Endothelial cell of umbilical vein (primary cell): Measurements from ENCODE around the gene GBP7. TPM values are rescaled to one million over a fixed set of nuclear protein-coding genes. Genes with fewer than 3 reads are reported as not detected.

Source experiments
- BruUV-seq: library from RNA; stranded (reverse); fragments of 400-500 nt; replicated peaks from 2 replicates; lab custom pipeline; 2021; lab: Mats Ljungman, UMichigan
- CTCF ChIA-PET: fragments of 300-600, 350-600 bp; sonication (Branson Sonifier 250); formaldehyde crosslinking; loops from one replicate; lab custom pipeline; 2021; ENCODE audit warnings: antibody characterized with exemption, inconsistent platforms; lab: Charles Lee
- POLR2A ChIA-PET: fragments of 300-600, 350-600 bp; sonication (Branson Sonifier 250); formaldehyde crosslinking; loops from one replicate; lab custom pipeline; 2021; ENCODE audit warnings: antibody characterized with exemption, inconsistent platforms; lab: Charles Lee
- DNase-seq: peaks from one replicate; pipeline ENCODE4 v3.0.0-alpha.2; 2011; ENCODE audit warnings: low read depth, low spot score
- FAIRE-seq: peaks from 2 replicates; lab custom pipeline; 2011; peaks lifted over from hg19 to GRCh38; lab: Jason Lieb, UNC
- H2AFZ ChIP-seq: 2 replicates; pipeline ENCODE4 v1.6.0; 2012; ENCODE audit warnings: low read depth, low read length, control low read depth, inconsistent platforms
- H3K27ac ChIP-seq: 2 replicates; pipeline ENCODE4 v1.5.1; 2011; ENCODE audit warnings: low read depth, mild to moderate bottlenecking, control low read depth, low read length, moderate library complexity; ENCODE audit not compliant: insufficient read depth
- H3K27me3 ChIP-seq, 2 experiments: 2 replicates each; pipeline versions ENCODE4 v1.6.0 to v1.6.1; 2011; ENCODE audit warnings: low read length in 2 of 2, mixed read lengths in 1 of 2; ENCODE audit not compliant: control insufficient read depth in 2 of 2, insufficient read depth in 2 of 2
- H3K36me3 ChIP-seq, 2 experiments: 2 replicates in 1 of 2; 3 replicates in 1 of 2; pipeline ENCODE4 v1.5.1; 2011; ENCODE audit warnings: low read length in 2 of 2, mild to moderate bottlenecking in 1 of 2, moderate library complexity in 1 of 2; ENCODE audit not compliant: control insufficient read depth in 2 of 2, insufficient read depth in 2 of 2; ENCODE audit errors: extremely low read depth in 1 of 2
- H3K4me1 ChIP-seq: 3 replicates; pipeline ENCODE4 v1.5.1; 2011; ENCODE audit warnings: mild to moderate bottlenecking, low read length; ENCODE audit not compliant: control insufficient read depth, insufficient read depth; ENCODE audit errors: extremely low read depth
- H3K4me2 ChIP-seq: 2 replicates; pipeline ENCODE4 v1.6.1; 2011; ENCODE audit warnings: low read length, control low read depth, mixed read lengths; ENCODE audit not compliant: insufficient read depth
- H3K4me3 ChIP-seq, 3 experiments: fragments of 200-600 bp in 1 of 3; sonication (generic), shearing (Covaris generic) in 1 of 3; replicated peaks in 1 of 3; 2 replicates each; pipeline ENCODE4 v1.5.1; 2011 to 2016; ENCODE audit warnings: control low read depth in 3 of 3, low read length in 3 of 3, mild to moderate bottlenecking in 2 of 3, inconsistent platforms in 1 of 3, low read depth in 1 of 3, moderate library complexity in 1 of 3; ENCODE audit not compliant: insufficient read depth in 1 of 3
- H3K79me2 ChIP-seq: 2 replicates; pipeline ENCODE4 v1.6.0; 2012; ENCODE audit warnings: low read length, inconsistent platforms; ENCODE audit not compliant: control insufficient read depth, insufficient read depth
- H3K9ac ChIP-seq: replicated peaks from 2 replicates; pipeline ENCODE3; 2011; ENCODE audit warnings: low read length, control low read depth; ENCODE audit not compliant: insufficient read depth; ENCODE audit errors: extremely low read depth
- H3K9me1 ChIP-seq: replicated peaks from 3 replicates; pipeline ENCODE4 v1.6.0; 2011; ENCODE audit warnings: mild to moderate bottlenecking, low read length; ENCODE audit not compliant: control insufficient read depth, insufficient read depth; ENCODE audit errors: extremely low read depth
- H3K9me3 ChIP-seq: replicated peaks from 2 replicates; pipeline ENCODE4 v1.5.1; 2012; ENCODE audit warnings: low read length, inconsistent platforms; ENCODE audit not compliant: control insufficient read depth, insufficient read depth
- H4K20me1 ChIP-seq: replicated peaks from 2 replicates; pipeline ENCODE3; 2011; ENCODE audit warnings: mild to moderate bottlenecking, low read length; ENCODE audit not compliant: control insufficient read depth, insufficient read depth; ENCODE audit errors: extremely low read depth
- CTCF ChIP-seq, 2 donors: IDR thresholded peaks; 1 replicate in 1 of 2; 2 replicates in 1 of 2; pipeline ENCODE4 v1.5.1; 2011; ENCODE audit warnings: low read length in 2 of 2, mild to moderate bottlenecking in 2 of 2, moderate library complexity in 2 of 2, control low read depth in 1 of 2, inconsistent platforms in 1 of 2, low read depth in 1 of 2; ENCODE audit not compliant: insufficient read depth in 1 of 2; ENCODE audit errors: extremely low read depth in 1 of 2
- EZH2 ChIP-seq: IDR thresholded peaks from 2 replicates; pipeline ENCODE4 v1.6.1; 2012; ENCODE audit warnings: borderline replicate concordance, low read depth, mild to moderate bottlenecking, moderate library complexity, low read length, inconsistent platforms; ENCODE audit not compliant: severe bottlenecking
- FOS ChIP-seq: IDR thresholded peaks from 2 replicates; pipeline ENCODE4 v1.6.1; 2011; ENCODE audit warnings: mild to moderate bottlenecking, low read length, moderate library complexity, borderline replicate concordance; ENCODE audit not compliant: insufficient read depth
- GATA2 ChIP-seq: IDR thresholded peaks from 2 replicates; pipeline ENCODE4 v1.7.0; 2011; ENCODE audit warnings: low read depth, mild to moderate bottlenecking, moderate library complexity, mixed read lengths, low read length; ENCODE audit not compliant: insufficient read length, insufficient read depth
- JUN ChIP-seq: IDR thresholded peaks from 2 replicates; pipeline ENCODE4 v1.6.1; 2011; ENCODE audit warnings: borderline replicate concordance, low read depth; ENCODE audit not compliant: insufficient read length, insufficient read depth
- MYC ChIP-seq: IDR thresholded peaks from one replicate; pipeline ENCODE4 v1.6.1; 2011; ENCODE audit warnings: mild to moderate bottlenecking, low read depth, low read length
- POLR2A ChIP-seq: IDR thresholded peaks from 2 replicates; pipeline ENCODE4 v1.6.1; 2012; ENCODE audit warnings: low read depth, mild to moderate bottlenecking, control low read depth, low read length
- POLR2AphosphoS5 ChIP-seq: IDR thresholded peaks from 2 replicates; pipeline ENCODE4 v1.6.1; 2012; ENCODE audit warnings: low read depth, mild to moderate bottlenecking, control low read depth, low read length, moderate library complexity; ENCODE audit not compliant: insufficient read depth
- dilution Hi-C: fragments of 300-500 bp; cut with MboI; formaldehyde crosslinking; loops from one replicate; pipeline ENCODE4 v1.15.0; 2019; ENCODE audit warnings: low sequenced_read_pairs; ENCODE audit not compliant: extremely low pct_ligation_motif_present
- intact Hi-C: fragments of 100-400 bp; cut with micrococcal nuclease; formaldehyde crosslinking; loops from one replicate; pipeline ENCODE4 v1.10.0; 2022
- polyA plus RNA-seq, 4 experiments: library from polyadenylated mRNA; depleted of rRNA in 3 of 4; stranded (reverse) in 3 of 4; unstranded in 1 of 4; fragments of >200 nt; gene quantifications; 2 replicates each; pipeline versions ENCODE4 v1.2.1 to v1.2.3, GENCODE V29; 2011 to 2012; ENCODE audit warnings: missing spikeins in 1 of 4
- total RNA-seq: library from RNA; stranded (reverse); gene quantifications from 2 replicates; pipeline ENCODE4 v1.2.3, GENCODE V29; 2021

Gene GBP7
- total and polyA plus RNA-seq, 2 donors (not counting 3 experiments of a cell fraction or from before 2014, with no cell fraction given) = not detected

GRCh38 chr1:89198491-89199072 is 22.8 kb upstream of the GBP7 start, which contains the start of gene GBP4:
TSS of gene GBP4 (minus strand) at chr1:89198942. CDS start at chr1:89198834, 108 bp downstream.
- DNase-seq = peak; percentile 64
- no TSS peak for BruUV-seq
- dilution Hi-C loops = no loop called here

More at GRCh38 chr1:89198491-89199072, 22.8 kb upstream of the GBP7 start, which contains the start of gene GBP4:
- H3K9me1 ChIP-seq = no peaks in the 10 kb centered on the region
- no peaks in the 10 kb centered on the region for H3K36me3 ChIP-seq
- ChIA-PET CTCF (interaction anchor here (1.1 kb wide), 1 partner anchor 113 kb away, joined by 4 read pairs; no protein-coding TSS in a partner anchor), POLR2A (no interaction called here)
- peaks cover 12% of the 10 kb centered on the region for H3K4me1 ChIP-seq
- H3K4me3 ChIP-seq = peak within 1 kb of the TSS; percentile 25 to 72 (median 53)
- no peak within 1 kb of the TSS for H3K27ac ChIP-seq
- no peak within 1 kb of the TSS for H3K9ac ChIP-seq
- H3K27me3 ChIP-seq = peaks cover 2 to 3% of the 10 kb centered on the region in 2 experiments
- H3K4me2 ChIP-seq = peak within 1 kb of the TSS; percentile 90
- H4K20me1 ChIP-seq = no peaks in the 10 kb centered on the region
- no peak for TF ChIP-seq GATA2
- no peak for TF ChIP-seq MYC
- no peak for TF ChIP-seq FOS
- no peak for TF ChIP-seq POLR2AphosphoS5
- TF ChIP-seq CTCF (IDR thresholded peaks at IDR 0.05; ENCODE audit: extremely low read depth in 1 of 2, insufficient read depth in 1 of 2, low read depth in 1 of 2, low read length in 2 of 2) = no peak
- TF ChIP-seq POLR2A = no peak
- TF ChIP-seq JUN = no peak
- no peak for TF ChIP-seq EZH2
- no peak for FAIRE-seq
- no peaks in the 10 kb centered on the region for H3K9me3 ChIP-seq
- peak within 1 kb of the TSS; percentile 95 for H2AFZ ChIP-seq
- intact Hi-C loops = no loop called here
- H3K79me2 ChIP-seq = no peaks in the 10 kb centered on the region
